ENCODE data around the gene ASPSCR1.

ASPSCR1 gene

GRCh38 chr17:81977211-81977808 is at the start of gene ASPSCR1:
ASPSCR1 (plus strand) TSS chr17:81977629; CDS start chr17:81977647, 18 bp downstream.
- in situ Hi-C loops (cut with MboI; ENCODE audit: low sequenced_read_pairs) = no loop called here

DNA sequence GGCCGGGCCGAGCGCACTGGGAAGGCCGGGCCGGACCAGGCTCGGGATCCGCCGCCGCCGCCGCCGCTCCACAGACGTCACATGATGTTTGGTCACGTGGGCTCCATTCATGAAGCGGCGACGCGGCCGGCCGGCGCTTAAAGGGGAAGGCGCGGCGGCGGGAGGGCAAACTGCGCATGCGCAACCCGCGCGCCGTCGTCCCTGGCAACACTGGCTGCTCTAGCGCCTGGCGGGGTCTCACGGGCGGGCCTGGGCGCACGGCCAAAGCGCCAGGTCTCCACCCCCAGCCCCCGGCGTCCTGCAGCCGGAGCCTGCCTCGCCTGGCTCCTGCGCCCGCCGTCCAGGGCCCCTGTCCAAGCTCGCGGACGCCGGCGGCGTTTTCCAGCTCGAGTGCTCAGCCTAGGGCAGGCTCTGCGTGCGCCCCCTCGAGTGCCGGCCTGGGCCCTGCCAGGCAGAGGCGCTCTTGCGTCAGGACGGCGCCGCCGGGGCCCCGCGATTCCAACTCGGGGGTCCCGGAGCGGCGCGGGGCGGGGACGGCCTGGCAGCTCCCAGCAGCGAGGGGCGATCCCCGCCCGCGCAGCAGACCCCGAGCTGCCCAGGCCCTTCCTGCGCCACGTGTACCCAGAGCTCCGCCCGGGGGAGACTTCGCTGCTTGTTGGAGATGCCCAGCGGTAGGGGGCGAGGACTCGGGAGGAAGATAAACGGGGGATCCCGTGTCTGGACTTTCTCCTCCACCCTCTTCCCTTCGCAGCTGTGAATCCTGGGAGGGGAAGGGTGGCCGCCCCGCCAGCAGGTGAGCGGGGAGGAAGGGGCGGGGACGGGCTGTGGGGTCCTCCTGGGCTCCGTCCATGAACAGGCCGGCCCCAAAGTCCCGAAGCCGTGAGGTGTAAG is 49.5 kb upstream of the ASPSCR1 start, which contains the start of gene MAFG:
Gene MAFG (minus strand): TSS at position 83 of the 891 bp plus-strand sequence. CDS start 4,550 bp downstream, outside the sequence.
- in situ Hi-C loops (cut with MboI; ENCODE audit: low sequenced_read_pairs) = no loop called here

- in situ Hi-C loops (cut with MboI; ENCODE audit: low sequenced_read_pairs) = no loop called here
Measured at GRCh38 chr17:81928544-81929252, 48.7 kb upstream of the ASPSCR1 start.

DNA sequence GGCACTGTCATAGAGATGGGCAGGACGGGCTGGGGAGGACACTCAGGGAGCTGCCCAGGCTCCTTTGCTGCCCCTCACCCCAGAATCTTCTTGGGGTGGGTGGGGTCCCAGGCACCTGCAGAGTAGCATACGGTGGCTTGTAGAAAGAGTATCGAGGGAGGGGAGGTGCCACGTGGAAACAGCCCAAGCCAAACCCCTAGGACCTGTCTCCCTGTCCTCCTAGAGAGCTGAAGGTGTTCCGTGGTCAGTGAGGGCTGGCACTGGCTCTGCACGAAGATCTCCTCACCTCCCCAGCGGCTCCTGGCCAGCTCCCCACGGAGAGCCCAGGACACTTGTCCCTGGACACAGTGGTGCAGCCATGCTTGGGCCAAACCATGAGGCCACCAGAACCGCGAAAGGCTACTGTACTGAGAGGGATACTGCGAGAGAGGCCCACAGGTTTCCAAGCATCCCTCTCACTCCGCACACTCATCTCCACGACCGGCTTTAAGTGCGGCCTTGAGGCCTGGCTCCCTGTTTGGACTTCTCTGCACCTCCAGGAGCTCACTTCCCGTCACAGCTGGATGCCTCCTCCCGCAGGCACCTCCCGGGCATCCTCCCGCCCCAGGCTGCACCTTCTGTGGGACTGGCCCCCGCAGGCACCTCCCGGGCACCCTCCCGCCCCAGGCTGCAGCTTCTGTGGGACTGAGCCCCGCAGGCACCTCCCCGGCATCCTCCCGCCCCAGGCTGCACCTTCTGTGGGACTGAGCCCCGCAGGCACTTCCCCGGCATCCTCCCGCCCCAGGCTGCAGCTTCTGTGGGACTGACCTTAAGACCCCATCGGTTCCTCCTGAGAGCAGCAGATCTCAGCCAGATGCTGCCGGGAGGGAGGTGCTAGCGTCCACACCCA is 47.9 kb upstream of the ASPSCR1 start:
- in situ Hi-C loops (cut with MboI; ENCODE audit: low sequenced_read_pairs) = no loop called here

- in situ Hi-C loops (cut with MboI; ENCODE audit: low sequenced_read_pairs) = no loop called here
Measured at GRCh38 chr17:81930142-81931125, 47.0 kb upstream of the ASPSCR1 start.

- in situ Hi-C loops (cut with MboI; ENCODE audit: low sequenced_read_pairs) = no loop called here
Measured at GRCh38 chr17:81931189-81931556, 46.3 kb upstream of the ASPSCR1 start.

GRCh38 chr17:81931557-81932332 is 45.7 kb upstream of the ASPSCR1 start:
- in situ Hi-C loops (cut with MboI; ENCODE audit: low sequenced_read_pairs) = no loop called here

DNA sequence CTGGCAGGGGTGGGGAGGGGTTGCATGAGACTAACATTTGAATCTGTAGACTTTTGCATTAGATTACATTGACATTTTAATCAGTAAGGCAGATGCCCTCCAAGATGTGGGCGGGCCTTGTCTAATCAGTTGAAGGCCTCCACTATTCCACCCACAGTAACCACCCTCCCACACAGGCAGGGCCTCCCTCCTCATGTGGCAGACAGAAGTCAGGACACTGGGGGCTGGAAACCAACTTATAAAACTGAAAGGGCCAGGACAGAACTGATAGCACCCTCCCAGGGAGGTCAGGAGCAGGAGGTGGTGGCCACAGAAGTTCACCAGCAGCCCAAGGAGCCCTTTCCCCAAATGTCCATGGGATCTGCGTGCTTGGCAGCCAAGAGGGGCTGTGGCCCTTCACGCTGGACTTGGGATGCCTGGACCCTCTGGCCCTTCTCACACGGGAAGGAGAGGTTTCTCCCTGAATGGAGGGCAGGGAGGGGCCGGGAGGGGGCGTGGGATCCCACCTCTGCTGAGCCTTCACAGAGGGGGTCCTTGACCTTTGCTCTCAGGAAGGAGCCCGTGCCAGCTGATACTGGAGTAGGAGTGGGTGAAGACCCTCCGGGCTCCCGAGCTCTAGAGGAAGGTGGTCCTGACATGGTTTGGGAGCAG is 45.0 kb upstream of the ASPSCR1 start:
- in situ Hi-C loops (cut with MboI; ENCODE audit: low sequenced_read_pairs) = no loop called here

DNA sequence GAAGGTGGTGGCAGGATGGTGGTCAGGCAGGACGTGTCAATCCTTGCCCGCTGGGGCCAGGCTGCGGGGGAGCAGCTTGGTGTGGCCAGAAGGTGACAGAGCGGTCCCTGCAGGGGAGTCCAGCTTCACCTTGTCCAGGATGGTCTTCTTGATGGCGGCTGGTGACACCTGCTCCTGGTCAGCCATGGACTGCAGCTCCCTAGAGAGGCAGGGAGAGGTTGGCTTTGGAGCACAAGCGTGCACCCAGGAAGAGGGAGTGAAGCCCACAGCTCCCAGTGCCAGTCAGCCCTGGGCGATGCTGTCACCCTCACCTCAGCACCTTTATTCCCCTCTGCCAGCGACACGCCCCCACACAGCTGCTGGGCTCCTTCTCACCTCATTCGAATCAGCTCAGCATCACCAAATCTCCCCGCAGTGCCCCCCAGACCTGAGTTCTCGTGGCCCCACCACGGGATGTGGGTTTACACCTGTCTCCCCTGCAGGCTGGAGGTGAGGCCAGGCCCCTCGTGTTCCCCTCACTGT is 44.2 kb upstream of the ASPSCR1 start:
- in situ Hi-C loops (cut with MboI; ENCODE audit: low sequenced_read_pairs) = no loop called here

DNA sequence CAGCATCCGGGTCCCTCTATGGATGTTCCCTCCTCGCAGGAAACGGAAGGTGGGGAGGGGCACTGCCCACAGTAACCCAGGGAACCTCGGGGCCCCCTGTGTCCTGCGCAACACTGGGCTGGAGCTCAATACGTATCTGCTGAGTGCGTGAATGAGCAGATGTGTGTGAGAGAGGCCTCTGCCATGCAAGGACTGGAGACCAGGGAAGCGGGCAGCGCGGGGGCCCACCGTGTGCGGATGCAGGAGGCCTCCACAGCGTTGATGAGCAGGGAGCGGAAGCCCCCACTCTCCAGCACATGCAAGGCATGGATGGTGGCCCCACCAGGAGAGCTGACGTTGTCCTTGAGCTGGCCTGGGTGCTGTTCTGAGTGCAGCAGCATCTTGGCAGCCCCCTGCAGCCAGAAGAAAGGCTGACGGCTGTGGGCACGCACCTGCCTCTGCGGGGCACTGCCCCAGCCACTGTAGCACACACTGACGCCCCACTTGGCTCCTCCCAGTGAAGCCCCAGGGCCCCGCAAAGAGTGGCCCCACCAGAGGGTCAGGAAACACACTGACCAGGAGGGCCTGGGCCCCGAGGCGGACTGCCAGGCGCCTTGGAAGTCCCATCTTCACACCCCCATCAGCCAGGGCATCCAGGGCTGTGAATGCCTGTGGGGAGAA is 43.2 kb upstream of the ASPSCR1 start:
- in situ Hi-C loops (cut with MboI; ENCODE audit: low sequenced_read_pairs) = no loop called here

DNA sequence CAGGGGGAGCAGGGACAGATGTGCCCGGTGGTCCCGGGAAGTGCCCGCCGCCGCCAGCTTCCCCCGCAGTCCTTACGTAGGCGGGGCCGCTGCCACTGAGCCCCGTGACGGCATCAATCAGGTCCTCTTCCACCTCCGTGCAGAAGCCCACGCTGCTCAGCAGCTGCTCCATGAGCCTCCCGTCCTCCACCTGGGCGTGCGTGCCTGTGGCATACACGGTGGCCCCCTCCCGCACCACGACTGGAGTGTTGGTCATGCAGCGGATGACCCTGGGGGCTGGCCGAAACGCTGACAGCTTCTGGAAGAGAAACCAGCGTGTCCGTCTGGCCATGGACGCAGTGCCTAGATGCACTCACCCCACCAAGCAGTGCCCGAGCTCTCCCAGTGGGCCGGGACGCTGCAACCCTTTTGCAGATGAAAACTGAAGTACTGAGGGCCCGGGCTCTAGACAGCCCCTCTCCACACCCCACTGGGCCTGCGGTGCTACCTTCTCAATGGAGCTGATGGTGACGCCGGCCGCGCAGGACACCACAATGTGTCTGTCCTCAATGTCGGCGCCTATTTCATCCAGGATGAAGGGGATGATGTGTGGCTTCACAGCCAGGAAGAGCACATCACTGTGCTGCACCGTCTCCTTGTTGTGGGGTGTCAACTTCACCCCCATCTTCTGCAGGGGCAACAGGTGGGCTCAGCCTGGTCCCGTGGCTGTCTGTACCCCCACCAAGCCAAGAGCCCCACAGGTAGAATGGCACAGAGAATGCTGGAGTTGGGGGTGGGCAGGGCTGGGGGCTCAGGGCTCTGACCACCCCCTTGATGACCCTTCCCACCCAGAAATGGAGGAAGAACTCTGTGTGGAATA is 42.4 kb upstream of the ASPSCR1 start:
- in situ Hi-C loops (cut with MboI; ENCODE audit: low sequenced_read_pairs) = no loop called here

DNA sequence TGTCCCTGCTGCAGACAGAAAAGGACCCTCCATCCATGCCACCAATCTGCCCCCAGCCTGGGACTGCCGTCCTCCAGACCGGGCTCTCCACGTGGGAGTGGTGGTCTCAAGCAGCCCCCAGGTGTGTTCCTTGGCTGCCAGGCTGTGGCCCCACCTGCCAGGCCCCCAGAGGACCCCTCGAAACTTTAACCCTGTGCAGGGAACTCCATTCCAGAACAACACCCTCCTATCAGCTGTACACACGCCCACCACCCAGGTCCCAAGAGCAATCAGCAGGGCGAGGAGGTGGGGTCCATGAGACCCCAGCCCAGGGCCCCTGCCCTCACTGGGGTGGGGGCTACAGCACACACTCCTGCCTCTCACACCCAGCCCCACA is 41.7 kb upstream of the ASPSCR1 start:
- in situ Hi-C loops (cut with MboI; ENCODE audit: low sequenced_read_pairs) = no loop called here

DNA sequence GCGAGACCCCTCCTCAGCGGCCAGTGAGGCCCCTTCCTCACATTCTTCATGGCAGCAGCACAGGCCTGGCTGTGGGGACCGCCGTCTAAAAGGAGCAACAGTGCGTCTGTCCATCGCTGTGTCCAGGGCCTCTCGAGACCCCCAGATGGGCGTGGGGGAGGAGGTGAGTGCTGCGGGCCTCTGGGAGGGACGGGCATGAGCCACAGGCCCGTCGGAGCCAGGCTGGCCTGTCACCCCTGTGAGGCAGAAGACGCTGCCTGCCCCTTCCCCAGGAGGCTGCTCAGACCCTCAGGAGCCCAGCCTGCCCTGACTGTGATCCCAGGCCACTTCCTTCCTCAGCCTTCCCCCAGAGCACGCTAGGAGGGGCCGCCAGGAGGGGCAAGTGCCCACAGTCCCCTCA is 38.2 kb upstream of the ASPSCR1 start:
- in situ Hi-C loops (cut with MboI; ENCODE audit: low sequenced_read_pairs) = no loop called here

DNA sequence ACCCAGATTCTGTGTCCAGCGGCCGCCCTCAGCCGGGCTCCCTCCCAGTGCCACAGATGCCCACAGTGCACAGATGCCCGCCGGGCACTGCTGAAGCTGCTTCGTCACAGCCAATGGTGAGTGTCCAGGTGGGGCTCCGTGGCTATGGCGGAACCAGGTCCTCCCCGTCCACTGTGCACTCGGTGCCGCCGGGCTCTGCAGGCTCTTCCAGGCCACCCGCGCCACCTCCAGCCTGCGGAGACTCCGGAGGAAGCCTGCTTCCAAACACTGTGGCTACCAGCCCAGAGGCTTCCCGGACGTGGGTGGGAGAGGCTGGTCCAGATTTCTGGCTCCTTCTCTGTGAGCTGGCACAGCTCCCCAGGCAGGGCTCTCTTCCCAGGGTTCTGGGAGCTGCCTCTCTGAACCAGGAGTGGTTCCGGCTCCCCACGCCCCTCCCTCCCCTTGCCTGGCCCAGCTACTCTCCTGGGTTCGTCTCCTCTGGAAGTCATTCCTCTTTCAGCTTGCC is 37.5 kb upstream of the ASPSCR1 start:
- in situ Hi-C loops (cut with MboI; ENCODE audit: low sequenced_read_pairs) = no loop called here

- in situ Hi-C loops (cut with MboI; ENCODE audit: low sequenced_read_pairs) = no loop called here
Measured at GRCh38 chr17:81940538-81941483, 36.6 kb upstream of the ASPSCR1 start.

All from HL-60/S4 (cell line).